HG02588 (cell line): ENCODE data around the gene SYNE1.
"Not testable (repeated sequence)": the region's sequence is repeated elsewhere in the genome, so short reads cannot be mapped to it uniquely, and the experiment has no call there.

Source experiments
- ATAC-seq: cut with Tn5 transposase; IDR thresholded peaks from one replicate; pipeline ENCODE4 v1.9.1; 2021; ENCODE audit warnings: mild to moderate bottlenecking, moderate library complexity; ENCODE audit not compliant: unreplicated experiment

Gene SYNE1

DNA sequence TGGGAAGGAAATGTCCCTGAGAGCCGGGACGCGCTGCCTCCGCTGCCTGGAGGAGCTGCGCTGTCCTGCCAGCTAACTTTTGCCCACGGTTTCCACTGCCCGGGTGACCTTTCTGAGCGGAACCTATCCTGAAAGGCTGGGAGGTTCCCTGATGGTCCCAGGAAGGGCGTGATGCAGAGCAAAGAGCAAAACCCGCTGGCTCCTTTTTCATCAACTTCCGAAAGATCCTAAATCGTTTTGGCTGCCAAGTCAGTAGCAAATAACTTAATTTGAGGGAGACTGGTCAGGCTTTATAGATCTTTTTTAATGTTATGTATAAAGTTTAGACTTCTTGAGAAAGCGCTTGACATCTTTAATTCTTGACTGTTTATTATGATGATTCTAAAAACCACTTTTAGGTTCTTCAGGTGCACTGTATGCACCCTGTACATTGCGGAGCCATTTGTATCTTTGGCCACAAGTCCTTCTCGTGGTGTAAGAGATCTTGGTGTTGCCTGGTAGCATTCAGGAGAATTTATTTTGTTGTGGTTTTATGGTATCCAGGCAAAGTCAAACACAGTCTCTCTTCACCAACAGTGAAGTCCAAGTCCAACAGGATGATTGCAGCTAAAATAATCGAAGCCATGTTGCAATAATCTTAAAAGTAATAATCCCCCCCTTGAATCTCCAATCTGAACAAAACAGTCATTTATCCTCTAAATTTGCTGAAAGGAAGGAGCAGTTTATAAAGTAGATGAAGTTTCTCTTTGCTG, at the start of gene SYNE1:
Gene SYNE1, minus strand, starts transcription at position 67 of the 752 bp plus-strand sequence. CDS start 9,031 bp downstream, outside the sequence.
- ATAC-seq, result no peak

- no peak for ATAC-seq
Measured at GRCh38 chr6:152685819-152686218, 48.7 kb upstream of the SYNE1 start.

- not testable (repeated sequence) for ATAC-seq
Measured at GRCh38 chr6:152682935-152683334, 45.8 kb upstream of the SYNE1 start.

DNA sequence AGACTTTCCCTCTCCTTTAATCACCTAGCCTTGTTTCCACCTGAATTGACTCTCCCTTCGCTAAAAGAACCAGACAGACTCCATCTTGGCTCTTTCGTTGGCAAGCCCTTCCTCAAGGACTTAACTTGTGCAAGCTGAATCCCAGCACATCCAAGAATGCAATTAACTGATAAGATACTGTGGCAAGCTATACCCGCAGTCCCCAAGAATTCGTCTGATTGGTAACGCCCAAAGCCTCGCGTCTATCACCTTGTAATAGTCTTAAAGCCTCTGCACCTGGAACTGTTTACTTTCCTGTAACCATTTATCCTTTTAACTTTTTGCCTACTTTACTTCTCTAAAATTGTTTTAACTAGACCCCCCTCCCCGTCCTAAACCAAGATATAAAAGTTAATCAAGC, 45.0 kb upstream of the SYNE1 start:
- no peak for ATAC-seq

GRCh38 chr6:152680879-152681517, 43.8 kb upstream of the SYNE1 start:
- ATAC-seq, result no peak

DNA sequence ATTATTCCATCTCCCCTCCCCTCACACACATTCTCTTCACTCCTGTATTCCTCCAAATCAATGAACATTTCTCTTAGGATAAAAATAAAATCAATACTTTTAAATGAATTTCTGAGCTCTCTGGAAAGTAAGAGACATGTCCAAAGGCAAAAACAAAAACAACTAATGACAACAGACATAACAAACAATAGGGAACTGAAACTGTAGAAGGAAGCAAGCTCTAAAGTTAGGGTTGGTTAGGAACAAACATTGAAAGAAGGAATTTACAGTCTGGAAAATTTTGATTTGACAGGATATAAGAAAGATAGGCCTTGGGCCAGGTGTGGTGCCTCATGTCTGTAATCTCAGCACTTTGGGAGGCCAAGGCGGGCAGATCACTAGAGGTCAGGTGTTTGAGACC, 43.0 kb upstream of the SYNE1 start:
- no peak for ATAC-seq

GRCh38 chr6:152673236-152673635, 36.1 kb upstream of the SYNE1 start:
- ATAC-seq, result no peak

DNA sequence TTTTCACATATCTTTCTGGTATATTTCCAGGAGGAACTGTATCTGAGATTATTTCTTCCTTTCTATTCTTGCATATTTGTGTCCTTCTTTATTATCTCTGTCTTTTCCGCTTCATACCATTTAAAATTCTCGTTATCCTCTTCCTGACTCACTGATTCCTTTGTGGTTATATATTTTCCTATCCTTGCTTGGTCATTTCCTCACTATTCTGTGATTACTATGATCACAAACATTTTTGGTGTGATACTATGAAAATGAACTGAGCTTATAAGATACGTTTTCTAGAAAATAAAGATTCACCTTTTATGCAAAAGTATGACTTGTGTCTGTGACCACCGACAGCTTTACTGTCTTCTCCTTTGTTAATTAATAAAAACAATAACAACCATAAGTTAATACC, 34.0 kb upstream of the SYNE1 start:
- ATAC-seq, result no peak

DNA sequence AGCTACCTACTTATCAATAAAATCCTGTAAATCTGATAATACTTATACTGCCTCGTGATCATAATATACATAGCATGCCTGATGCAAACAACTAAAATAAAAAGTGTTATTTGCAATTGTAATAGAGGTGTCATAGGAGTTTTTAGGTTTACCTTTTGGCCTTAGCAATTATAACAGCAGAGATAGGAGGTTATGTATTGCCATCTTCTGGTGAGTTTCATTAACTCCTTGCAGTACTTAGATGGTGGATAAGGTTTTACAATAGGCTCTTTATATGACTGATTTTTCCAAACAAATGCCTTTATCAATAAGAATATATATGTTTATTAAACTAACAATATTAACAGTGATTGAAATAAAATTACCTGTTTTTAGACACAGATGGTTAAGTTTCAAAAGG, 32.7 kb upstream of the SYNE1 start:
- no peak for ATAC-seq

- ATAC-seq, result no peak
Measured at GRCh38 chr6:152661776-152662175, 24.6 kb upstream of the SYNE1 start.

DNA sequence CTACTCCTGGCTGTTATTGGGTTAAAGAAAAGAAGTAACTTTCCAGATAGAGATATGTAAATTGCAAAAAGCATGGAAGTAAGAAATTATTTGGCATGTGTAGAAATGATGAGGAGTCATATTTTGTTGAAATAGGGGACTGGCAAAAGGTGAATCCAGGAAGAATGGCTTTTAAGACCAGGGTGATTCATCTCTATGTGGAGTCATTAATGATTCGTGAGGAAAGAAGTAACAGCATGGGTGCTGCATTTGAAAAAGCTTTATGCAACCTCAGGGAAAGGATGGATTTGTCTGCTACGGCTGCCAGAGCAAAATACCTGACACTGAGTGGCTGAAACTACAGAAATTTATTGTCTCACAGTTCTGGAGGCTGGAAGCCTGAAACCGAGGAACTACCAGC, 14.8 kb upstream of the SYNE1 start:
- no peak for ATAC-seq

- ATAC-seq, result no peak
Measured at GRCh38 chr6:152648105-152648504, 10.9 kb upstream of the SYNE1 start.

DNA sequence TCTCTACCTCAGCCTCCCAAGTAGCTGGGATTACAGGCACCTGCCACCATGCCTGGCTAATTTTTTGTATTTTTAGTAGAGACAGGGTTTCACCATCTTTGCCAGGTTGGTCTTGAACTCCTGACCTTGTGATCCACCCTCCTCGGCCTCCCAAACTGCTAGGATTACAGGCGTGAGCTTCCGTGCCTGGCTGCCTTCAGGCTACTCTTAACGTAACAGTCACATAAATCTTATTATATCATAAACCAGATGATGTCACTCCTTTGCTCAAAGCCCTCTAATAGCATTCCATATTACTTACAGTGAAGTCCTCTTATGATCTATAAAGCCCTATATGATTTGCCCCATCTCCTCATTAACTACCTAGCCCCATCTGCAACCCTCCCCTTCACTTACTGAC, 9.6 kb upstream of the SYNE1 start:
- not testable (repeated sequence) for ATAC-seq

DNA sequence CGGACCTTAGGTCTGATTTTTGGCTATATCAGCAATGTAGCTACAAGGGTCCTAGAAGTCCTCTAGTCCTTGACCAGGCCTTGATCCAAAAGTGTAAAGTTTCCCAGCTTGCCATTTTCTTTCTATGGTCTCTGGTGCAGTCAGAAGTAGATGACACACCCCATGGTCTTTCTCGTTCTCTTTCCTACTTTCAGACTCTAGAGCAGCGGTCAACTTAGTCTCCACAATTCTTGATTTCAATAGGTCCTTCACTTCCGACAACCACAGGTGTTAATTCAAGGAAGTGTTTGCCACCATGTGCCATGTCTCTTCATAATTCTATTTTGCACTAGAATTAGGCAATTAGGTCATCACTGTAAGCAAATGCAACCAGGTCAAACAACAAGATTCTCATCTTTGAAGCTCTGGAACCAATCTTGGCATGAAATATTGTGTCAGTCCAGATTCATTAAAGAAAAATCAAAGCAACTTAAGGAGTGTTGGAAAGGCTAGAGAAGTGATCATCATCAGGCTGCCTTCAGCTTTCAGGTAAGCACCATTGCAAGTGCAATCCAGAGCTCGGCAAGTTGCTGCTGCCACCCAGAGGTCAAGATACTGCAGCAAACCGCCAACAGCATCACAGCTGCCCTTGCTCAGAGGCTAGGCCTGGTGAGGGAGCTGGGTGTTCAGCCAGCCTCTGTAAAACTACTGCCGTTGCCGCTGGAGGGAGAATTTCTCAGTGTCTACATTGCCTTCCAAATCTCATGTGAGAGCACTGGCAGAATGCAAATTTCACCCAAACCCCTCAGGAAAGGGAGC, 5.6 kb upstream of the SYNE1 start:
- ATAC-seq, result peak; percentile 86

GRCh38 chr6:152636609-152637295, 410 bp downstream of the SYNE1 start:
- ATAC-seq, result peak; percentile 34

- ATAC-seq, result no peak
Measured at GRCh38 chr6:152636021-152636608, 1.0 kb downstream of the SYNE1 start.

DNA sequence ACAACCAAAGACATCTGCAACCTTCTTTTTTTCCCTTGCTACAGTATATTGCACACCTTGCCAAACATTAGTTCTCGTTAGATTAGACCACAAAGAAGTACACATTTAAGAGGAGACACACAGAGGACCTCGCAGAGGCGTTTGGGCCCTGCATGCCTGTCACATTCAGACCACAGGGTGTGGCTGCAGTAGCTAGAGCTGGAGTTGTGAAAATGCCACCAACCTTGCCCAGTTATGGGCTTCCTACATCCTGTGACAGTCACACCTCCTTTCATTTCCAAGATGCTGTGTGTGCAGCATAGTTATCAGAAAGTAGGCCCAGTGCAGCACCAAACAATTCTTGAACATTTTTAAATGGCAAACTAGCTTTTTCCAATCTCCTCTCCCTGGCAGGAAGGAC, 2.4 kb downstream of the SYNE1 start:
- no peak for ATAC-seq

DNA sequence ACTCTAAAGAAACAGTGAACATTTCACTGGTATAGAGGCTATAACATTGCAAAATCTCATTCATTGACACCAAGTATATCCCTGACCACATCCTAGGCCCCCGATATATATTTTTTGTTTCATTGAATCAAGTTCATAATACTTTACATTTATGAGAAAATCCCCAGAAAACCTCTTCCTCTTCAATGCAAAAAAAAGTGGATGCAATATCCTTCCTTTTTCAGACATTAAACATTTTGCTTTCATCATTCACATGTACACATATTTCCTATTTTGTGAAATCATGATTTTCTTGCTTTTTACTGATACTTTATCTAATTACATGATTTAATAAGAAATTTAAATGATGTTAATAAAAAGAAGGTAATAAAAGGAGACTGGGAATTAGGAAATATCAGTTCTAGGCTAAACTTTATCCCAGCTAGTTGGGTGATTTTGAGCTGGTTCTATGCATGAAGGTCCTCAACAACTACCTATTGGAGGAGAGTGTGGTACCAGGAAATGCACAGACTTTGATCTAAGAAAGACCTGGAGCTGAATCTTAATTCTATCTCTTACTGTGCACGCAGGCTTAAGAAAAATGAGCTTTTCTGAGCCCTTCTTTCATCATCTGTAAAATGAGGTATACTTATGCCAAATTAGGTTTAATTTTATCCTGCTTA, 4.9 kb downstream of the SYNE1 start:
- ATAC-seq, result no peak

- no peak for ATAC-seq
Measured at GRCh38 chr6:152631376-152631775, 5.8 kb downstream of the SYNE1 start.

- no peak for ATAC-seq
Measured at GRCh38 chr6:152630832-152631231, 6.3 kb downstream of the SYNE1 start.
